NCI-H2107 (cell line): Measurements from ENCODE around the gene ATAD3A.

Experiments used
- DNase-seq: peaks from one replicate; lab custom pipeline; 2025; lab: John Stamatoyannopoulos, UW

ATAD3A gene

DNA sequence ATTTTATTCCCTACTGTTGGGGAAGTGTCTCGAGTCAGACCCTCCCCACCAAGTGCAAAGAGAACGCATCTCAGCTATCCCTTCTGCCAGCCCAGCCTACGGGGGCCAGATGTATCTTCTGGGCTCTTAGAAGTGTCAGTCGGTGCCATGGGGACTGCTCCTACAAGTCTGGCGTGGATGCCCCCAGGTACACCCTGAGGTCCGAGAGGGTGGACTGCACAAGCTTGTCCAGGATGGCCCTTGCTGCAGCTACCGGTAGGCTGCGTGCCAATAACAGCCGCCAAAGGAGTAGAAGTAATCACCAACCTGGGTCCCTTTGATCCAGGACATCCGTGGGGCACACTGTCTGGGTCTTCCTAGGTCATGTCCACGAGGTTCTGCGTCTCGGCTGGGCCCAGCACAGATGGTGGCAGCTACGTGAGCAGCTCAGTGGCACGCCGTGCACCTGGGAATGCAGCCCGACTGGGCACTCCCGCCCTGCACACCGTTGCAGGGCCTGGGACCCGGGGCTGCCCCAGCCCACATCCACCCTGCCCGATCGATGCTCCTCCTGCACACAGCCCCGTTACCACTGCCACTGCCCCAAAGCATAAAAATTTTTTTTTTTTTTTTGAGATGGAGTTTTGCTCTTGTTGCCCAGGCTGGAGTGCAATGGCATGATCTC, 71.5 kb downstream of the ATAD3A start:
- no peak for DNase-seq
